Endothelial cell of umbilical vein (primary cell): ENCODE measurements around the gene SUPT7L. TPM values are rescaled to one million over a fixed set of nuclear protein-coding genes. Genes with fewer than 3 reads are reported as not detected.

Source experiments
- BruUV-seq: library from RNA; stranded (reverse); fragments of 400-500 nt; replicated peaks from 2 replicates; lab custom pipeline; 2021; lab: Mats Ljungman, UMichigan
- CTCF ChIA-PET: fragments of 300-600, 350-600 bp; sonication (Branson Sonifier 250); formaldehyde crosslinking; loops from one replicate; lab custom pipeline; 2021; ENCODE audit warnings: antibody characterized with exemption, inconsistent platforms; lab: Charles Lee
- POLR2A ChIA-PET: fragments of 300-600, 350-600 bp; sonication (Branson Sonifier 250); formaldehyde crosslinking; loops from one replicate; lab custom pipeline; 2021; ENCODE audit warnings: antibody characterized with exemption, inconsistent platforms; lab: Charles Lee
- DNase-seq: peaks from one replicate; pipeline ENCODE4 v3.0.0-alpha.2; 2011; ENCODE audit warnings: low read depth, low spot score
- FAIRE-seq: peaks from 2 replicates; lab custom pipeline; 2011; peaks lifted over from hg19 to GRCh38; lab: Jason Lieb, UNC
- H2AFZ ChIP-seq: 2 replicates; pipeline ENCODE4 v1.6.0; 2012; ENCODE audit warnings: low read depth, low read length, control low read depth, inconsistent platforms
- H3K27ac ChIP-seq: 2 replicates; pipeline ENCODE4 v1.5.1; 2011; ENCODE audit warnings: low read depth, mild to moderate bottlenecking, control low read depth, low read length, moderate library complexity; ENCODE audit not compliant: insufficient read depth
- H3K27me3 ChIP-seq, 2 experiments: 2 replicates each; pipeline versions ENCODE4 v1.6.0 to v1.6.1; 2011; ENCODE audit warnings: low read length in 2 of 2, mixed read lengths in 1 of 2; ENCODE audit not compliant: control insufficient read depth in 2 of 2, insufficient read depth in 2 of 2
- H3K36me3 ChIP-seq, 2 experiments: 2 replicates in 1 of 2; 3 replicates in 1 of 2; pipeline ENCODE4 v1.5.1; 2011; ENCODE audit warnings: low read length in 2 of 2, mild to moderate bottlenecking in 1 of 2, moderate library complexity in 1 of 2; ENCODE audit not compliant: control insufficient read depth in 2 of 2, insufficient read depth in 2 of 2; ENCODE audit errors: extremely low read depth in 1 of 2
- H3K4me1 ChIP-seq: 3 replicates; pipeline ENCODE4 v1.5.1; 2011; ENCODE audit warnings: mild to moderate bottlenecking, low read length; ENCODE audit not compliant: control insufficient read depth, insufficient read depth; ENCODE audit errors: extremely low read depth
- H3K4me2 ChIP-seq: 2 replicates; pipeline ENCODE4 v1.6.1; 2011; ENCODE audit warnings: low read length, control low read depth, mixed read lengths; ENCODE audit not compliant: insufficient read depth
- H3K4me3 ChIP-seq, 3 experiments: fragments of 200-600 bp in 1 of 3; sonication (generic), shearing (Covaris generic) in 1 of 3; replicated peaks in 1 of 3; 2 replicates each; pipeline ENCODE4 v1.5.1; 2011 to 2016; ENCODE audit warnings: control low read depth in 3 of 3, low read length in 3 of 3, mild to moderate bottlenecking in 2 of 3, inconsistent platforms in 1 of 3, low read depth in 1 of 3, moderate library complexity in 1 of 3; ENCODE audit not compliant: insufficient read depth in 1 of 3
- H3K79me2 ChIP-seq: 2 replicates; pipeline ENCODE4 v1.6.0; 2012; ENCODE audit warnings: low read length, inconsistent platforms; ENCODE audit not compliant: control insufficient read depth, insufficient read depth
- H3K9ac ChIP-seq: replicated peaks from 2 replicates; pipeline ENCODE3; 2011; ENCODE audit warnings: low read length, control low read depth; ENCODE audit not compliant: insufficient read depth; ENCODE audit errors: extremely low read depth
- H3K9me1 ChIP-seq: replicated peaks from 3 replicates; pipeline ENCODE4 v1.6.0; 2011; ENCODE audit warnings: mild to moderate bottlenecking, low read length; ENCODE audit not compliant: control insufficient read depth, insufficient read depth; ENCODE audit errors: extremely low read depth
- H3K9me3 ChIP-seq: replicated peaks from 2 replicates; pipeline ENCODE4 v1.5.1; 2012; ENCODE audit warnings: low read length, inconsistent platforms; ENCODE audit not compliant: control insufficient read depth, insufficient read depth
- H4K20me1 ChIP-seq: replicated peaks from 2 replicates; pipeline ENCODE3; 2011; ENCODE audit warnings: mild to moderate bottlenecking, low read length; ENCODE audit not compliant: control insufficient read depth, insufficient read depth; ENCODE audit errors: extremely low read depth
- CTCF ChIP-seq, 2 donors: IDR thresholded peaks; 1 replicate in 1 of 2; 2 replicates in 1 of 2; pipeline ENCODE4 v1.5.1; 2011; ENCODE audit warnings: low read length in 2 of 2, mild to moderate bottlenecking in 2 of 2, moderate library complexity in 2 of 2, control low read depth in 1 of 2, inconsistent platforms in 1 of 2, low read depth in 1 of 2; ENCODE audit not compliant: insufficient read depth in 1 of 2; ENCODE audit errors: extremely low read depth in 1 of 2
- EZH2 ChIP-seq: IDR thresholded peaks from 2 replicates; pipeline ENCODE4 v1.6.1; 2012; ENCODE audit warnings: borderline replicate concordance, low read depth, mild to moderate bottlenecking, moderate library complexity, low read length, inconsistent platforms; ENCODE audit not compliant: severe bottlenecking
- FOS ChIP-seq: IDR thresholded peaks from 2 replicates; pipeline ENCODE4 v1.6.1; 2011; ENCODE audit warnings: mild to moderate bottlenecking, low read length, moderate library complexity, borderline replicate concordance; ENCODE audit not compliant: insufficient read depth
- GATA2 ChIP-seq: IDR thresholded peaks from 2 replicates; pipeline ENCODE4 v1.7.0; 2011; ENCODE audit warnings: low read depth, mild to moderate bottlenecking, moderate library complexity, mixed read lengths, low read length; ENCODE audit not compliant: insufficient read length, insufficient read depth
- JUN ChIP-seq: IDR thresholded peaks from 2 replicates; pipeline ENCODE4 v1.6.1; 2011; ENCODE audit warnings: borderline replicate concordance, low read depth; ENCODE audit not compliant: insufficient read length, insufficient read depth
- MYC ChIP-seq: IDR thresholded peaks from one replicate; pipeline ENCODE4 v1.6.1; 2011; ENCODE audit warnings: mild to moderate bottlenecking, low read depth, low read length
- POLR2A ChIP-seq: IDR thresholded peaks from 2 replicates; pipeline ENCODE4 v1.6.1; 2012; ENCODE audit warnings: low read depth, mild to moderate bottlenecking, control low read depth, low read length
- POLR2AphosphoS5 ChIP-seq: IDR thresholded peaks from 2 replicates; pipeline ENCODE4 v1.6.1; 2012; ENCODE audit warnings: low read depth, mild to moderate bottlenecking, control low read depth, low read length, moderate library complexity; ENCODE audit not compliant: insufficient read depth
- dilution Hi-C: fragments of 300-500 bp; cut with MboI; formaldehyde crosslinking; loops from one replicate; pipeline ENCODE4 v1.15.0; 2019; ENCODE audit warnings: low sequenced_read_pairs; ENCODE audit not compliant: extremely low pct_ligation_motif_present
- intact Hi-C: fragments of 100-400 bp; cut with micrococcal nuclease; formaldehyde crosslinking; loops from one replicate; pipeline ENCODE4 v1.10.0; 2022
- polyA plus RNA-seq, 4 experiments: library from polyadenylated mRNA; depleted of rRNA in 3 of 4; stranded (reverse) in 3 of 4; unstranded in 1 of 4; fragments of >200 nt; gene quantifications; 2 replicates each; pipeline versions ENCODE4 v1.2.1 to v1.2.3, GENCODE V29; 2011 to 2012; ENCODE audit warnings: missing spikeins in 1 of 4
- total RNA-seq: library from RNA; stranded (reverse); gene quantifications from 2 replicates; pipeline ENCODE4 v1.2.3, GENCODE V29; 2021
- TF ChIP-seq, protein P1 (sequence below): IDR thresholded peaks from 2 replicates; pipeline ENCODE4 v1.6.1; 2011; ENCODE audit not compliant: insufficient read depth, insufficient read length

Gene SUPT7L
- total and polyA plus RNA-seq, 2 donors (not counting 3 experiments of a cell fraction or from before 2014, with no cell fraction given): 30.3 to 44.5 TPM

DNA sequence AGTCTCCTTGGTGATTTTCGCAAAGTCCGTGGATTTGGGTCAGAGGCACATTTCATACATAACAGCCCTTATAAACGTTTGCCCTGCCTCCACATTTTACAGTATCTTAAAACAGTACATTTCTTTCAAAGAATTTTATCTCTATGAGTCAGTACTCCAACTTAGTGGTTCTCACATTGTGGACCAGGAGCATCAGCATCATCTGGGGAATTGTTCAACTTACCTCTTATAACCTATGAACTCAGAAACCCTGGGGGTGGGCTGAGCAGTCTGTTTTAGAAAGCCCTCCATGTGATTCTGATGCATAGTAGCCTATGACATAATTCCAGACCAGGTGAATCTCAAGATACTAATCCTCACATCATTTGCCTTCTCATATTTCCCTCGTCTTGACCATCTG is 12.4 kb downstream of the SUPT7L start:
- no peaks in the 10 kb centered on the region for H3K9me3 ChIP-seq
- H4K20me1 ChIP-seq: no peaks in the 10 kb centered on the region
- BruUV-seq: no TSS peak
- dilution Hi-C loops: no loop called here
- H3K4me2 ChIP-seq: no peak overlapping the region
- no peaks in the 10 kb centered on the region for H3K27me3 ChIP-seq
- DNase-seq (no peak), FAIRE-seq (no peak)
- CTCF ChIA-PET: interaction anchor here (1.5 kb wide), 1 partner anchor 32 kb away, joined by 6 read pairs; no protein-coding TSS in a partner anchor
- no peak for TF ChIP-seq JUN
- no peak overlapping the region for H3K4me3 ChIP-seq
- intact Hi-C loops: no loop called here
- POLR2A ChIA-PET: no interaction called here
- no peaks in the 10 kb centered on the region for H3K9me1 ChIP-seq
- no peak overlapping the region for H3K9ac ChIP-seq
- H3K4me1 ChIP-seq: peaks cover 9% of the 10 kb centered on the region
- no peak overlapping the region for H2AFZ ChIP-seq
- no peak overlapping the region for H3K27ac ChIP-seq
- H3K79me2 ChIP-seq: no peaks in the 10 kb centered on the region
- peaks cover 25 to 31% of the 10 kb centered on the region in 2 experiments for H3K36me3 ChIP-seq

DNA sequence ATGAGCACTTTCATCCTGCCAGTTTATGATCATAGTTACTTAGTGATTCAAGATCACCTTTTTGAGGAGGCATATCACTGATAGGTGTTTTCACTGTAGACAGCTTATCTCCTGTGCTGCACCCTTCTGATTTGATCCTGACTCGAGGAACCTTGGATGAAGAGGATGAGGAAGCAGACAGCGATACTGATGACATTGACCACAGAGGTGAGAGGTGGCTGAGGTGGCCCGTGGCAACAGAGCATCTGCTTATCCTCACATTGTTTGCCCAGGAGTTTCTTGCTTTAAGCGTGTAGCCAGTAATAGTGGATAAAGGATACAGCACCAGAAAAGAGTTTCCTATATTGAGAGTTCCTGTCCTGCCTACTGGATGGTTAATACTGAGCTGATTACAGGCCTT is 15.7 kb downstream of the SUPT7L start:
- Histone ChIP-seq H3K27ac (no peak overlapping the region), H3K9me3 (no peaks in the 10 kb centered on the region), H3K36me3 (peaks cover 18 to 21% of the 10 kb centered on the region in 2 experiments), H3K4me1 (peaks cover 5% of the 10 kb centered on the region), H2AFZ (no peak overlapping the region), H4K20me1 (no peaks in the 10 kb centered on the region), H3K9me1 (no peaks in the 10 kb centered on the region), H3K4me3 (no peak overlapping the region), H3K79me2 (no peaks in the 10 kb centered on the region), H3K4me2 (no peak overlapping the region), H3K9ac (no peak overlapping the region), H3K27me3 (no peaks in the 10 kb centered on the region)
- FAIRE-seq: no peak
- intact Hi-C loops: no loop called here
- no TSS peak for BruUV-seq
- CTCF ChIA-PET: interaction anchor here (1.0 to 2.6 kb wide), 3 partner anchors 9 to 36 kb away, joined by 3 to 10 read pairs (median 3); no protein-coding TSS in a partner anchor
- TF ChIP-seq FOS: no peak
- no peak for TF ChIP-seq CTCF (IDR thresholded peaks at IDR 0.05; ENCODE audit: extremely low read depth in 1 of 2, insufficient read depth in 1 of 2, low read depth in 1 of 2, low read length in 2 of 2)
- TF ChIP-seq JUN: no peak
- no peak for TF ChIP-seq POLR2A
- no peak for TF ChIP-seq GATA2
- no peak for TF ChIP-seq EZH2
- TF ChIP-seq MYC: no peak
- TF ChIP-seq, protein P1, sequence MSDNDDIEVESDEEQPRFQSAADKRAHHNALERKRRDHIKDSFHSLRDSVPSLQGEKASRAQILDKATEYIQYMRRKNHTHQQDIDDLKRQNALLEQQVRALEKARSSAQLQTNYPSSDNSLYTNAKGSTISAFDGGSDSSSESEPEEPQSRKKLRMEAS: no peak
- TF ChIP-seq POLR2AphosphoS5: no peak
- dilution Hi-C loops: no loop called here
- no peak for DNase-seq
- POLR2A ChIA-PET: no interaction called here
